Tibial nerve (tissue), 4 donors: ENCODE measurements around the gene PNPLA7. TPM values are rescaled to one million over a fixed set of nuclear protein-coding genes. Genes with fewer than 3 reads are reported as not detected.

Source experiments
- DNase-seq, 2 donors: peaks; one replicate each; pipeline ENCODE4 v3.0.0-alpha.2; 2019; ENCODE audit warnings: low spot score in 2 of 2
- H3K27ac ChIP-seq, 4 donors: fragments of 200-600 bp; sonication (generic) in 3 of 4; one replicate each; pipeline ENCODE4 v1.5.1; 2017 to 2019; ENCODE audit warnings: mild to moderate bottlenecking in 1 of 4
- H3K27me3 ChIP-seq, 2 donors: fragments of 200-600 bp; sonication (generic) in 1 of 2; one replicate each; pipeline versions ENCODE4 v1.5.1 to v1.6.0; 2017 to 2019
- H3K36me3 ChIP-seq, 3 donors: fragments of 200-600 bp; sonication (generic); one replicate each; pipeline ENCODE4 v1.5.1; 2018 to 2019
- H3K4me1 ChIP-seq, 4 donors: fragments of 200-600 bp; sonication (generic) in 3 of 4; one replicate each; pipeline ENCODE4 v1.5.1; 2017 to 2019
- H3K4me3 ChIP-seq, 4 donors: fragments of 200-600 bp; sonication (generic) in 3 of 4; one replicate each; pipeline ENCODE4 v1.5.1; 2017 to 2019; ENCODE audit warnings: mild to moderate bottlenecking in 1 of 4, moderate library complexity in 1 of 4
- H3K9me3 ChIP-seq, 4 donors: fragments of 200-600 bp; sonication (generic) in 3 of 4; one replicate each; pipeline ENCODE4 v1.5.1; 2017 to 2019
- CTCF ChIP-seq, 5 experiments: fragments of 200-600 bp in 3 of 5; fragments of 450-650 bp in 2 of 5; sonication (generic) in 3 of 5; IDR thresholded peaks; one replicate each; pipeline ENCODE4 v1.5.1; 2016 to 2019; ENCODE audit warnings: antibody characterized with exemption in 5 of 5, mild to moderate bottlenecking in 3 of 5, moderate library complexity in 2 of 5
- EP300 ChIP-seq, 2 donors: sonication (generic); formaldehyde crosslinking; IDR thresholded peaks; one replicate each; pipeline ENCODE4 v1.6.1; 2017; ENCODE audit warnings: antibody characterized with exemption in 2 of 2, mild to moderate bottlenecking in 1 of 2
- POLR2A ChIP-seq, 2 donors: fragments of 450-650 bp; IDR thresholded peaks; one replicate each; pipeline ENCODE4 v1.6.1; 2017; ENCODE audit warnings: antibody characterized with exemption in 2 of 2, mild to moderate bottlenecking in 2 of 2, moderate library complexity in 2 of 2
- WGBS, 2 donors: methylation state at CpG; one replicate each; pipeline ENCODE4 v1.1.5; 2018; 5-methylcytosine and 5-hydroxymethylcytosine counted together
- total RNA-seq, 4 donors: library from RNA; depleted of rRNA; stranded (reverse); fragments of >200 nt; gene quantifications; one replicate each; pipeline ENCODE4 v1.1.0, GENCODE V29; 2016

PNPLA7 gene
- total RNA-seq, 4 donors from 2014 or later = 12.0 to 25.2 (median 18.7) TPM

- Histone ChIP-seq H3K27me3 (no peaks in the 10 kb centered on the region), H3K36me3 (peaks cover 0 to 46% (median 0%) of the 10 kb centered on the region in 3 donors), H3K9me3 (no peaks in the 10 kb centered on the region), H3K27ac (no peak overlapping the region), H3K4me1 (no peaks in the 10 kb centered on the region), H3K4me3 (no peak overlapping the region)
- TF ChIP-seq CTCF (IDR thresholded peaks at IDR 0.05) (no peak), POLR2A (IDR thresholded peaks at IDR 0.05) (no peak), EP300 (IDR thresholded peaks at IDR 0.05) (no peak)
- DNase-seq = no peak
- 79 to 91% methylated on average over 8 to 15 of the region's 18 CpGs for WGBS, 2 donors
These were observed 14.7 kb upstream of the PNPLA7 start for GRCh38 chr9:137564817-137565411.

GRCh38 chr9:137564134-137564533 lies 13.9 kb upstream of the PNPLA7 start:
- DNase-seq = no peak
- Histone ChIP-seq H3K27me3 (no peaks in the 10 kb centered on the region), H3K27ac (no peak overlapping the region), H3K36me3 (peaks cover 0 to 51% (median 0%) of the 10 kb centered on the region in 3 donors), H3K4me1 (no peaks in the 10 kb centered on the region), H3K4me3 (no peak overlapping the region), H3K9me3 (no peaks in the 10 kb centered on the region)
- WGBS, 2 donors = 91 to 94% methylated on average over 10 of the region's 10 CpGs
- no peak for TF ChIP-seq CTCF (IDR thresholded peaks at IDR 0.05)
- TF ChIP-seq EP300 (IDR thresholded peaks at IDR 0.05) = no peak
- TF ChIP-seq POLR2A (IDR thresholded peaks at IDR 0.05) = no peak

- peaks cover 0 to 10% (median 0%) of the 10 kb centered on the region in 4 donors for H3K4me1 ChIP-seq
- WGBS, 2 donors = 95 to 97% methylated on average over 4 of the region's 4 CpGs
- H3K36me3 ChIP-seq = peaks cover 0 to 89% (median 7%) of the 10 kb centered on the region in 3 donors
These were observed 7.9 kb upstream of the PNPLA7 start for GRCh38 chr9:137558127-137558526.

GRCh38 chr9:137556069-137556838 lies 6.1 kb upstream of the PNPLA7 start:
- Histone ChIP-seq H3K9me3 (no peaks in the 10 kb centered on the region), H3K27me3 (no peaks in the 10 kb centered on the region), H3K4me1 (peaks cover 0 to 20% (median 3%) of the 10 kb centered on the region in 4 donors), H3K36me3 (peaks cover 0 to 76% (median 7%) of the 10 kb centered on the region in 3 donors), H3K27ac (no peak overlapping the region), H3K4me3 (no peak overlapping the region)
- DNase-seq = no peak
- TF ChIP-seq EP300 (IDR thresholded peaks at IDR 0.05) = no peak
- TF ChIP-seq CTCF (IDR thresholded peaks at IDR 0.05) = no peak
- no peak for TF ChIP-seq POLR2A (IDR thresholded peaks at IDR 0.05)
- 78 to 80% methylated on average over 18 to 24 of the region's 24 CpGs for WGBS, 2 donors

More at GRCh38 chr9:137558127-137558526, 7.9 kb upstream of the PNPLA7 start:
- TF ChIP-seq POLR2A (IDR thresholded peaks at IDR 0.05) (no peak), EP300 (IDR thresholded peaks at IDR 0.05) (no peak), CTCF (IDR thresholded peaks at IDR 0.05) (no peak)
- no peak for DNase-seq
- H3K27me3 ChIP-seq = no peaks in the 10 kb centered on the region
- no peak overlapping the region for H3K27ac ChIP-seq
- no peaks in the 10 kb centered on the region for H3K9me3 ChIP-seq
- no peak overlapping the region for H3K4me3 ChIP-seq

- Histone ChIP-seq H3K27ac (no peak overlapping the region), H3K4me1 (peaks cover 0 to 23% (median 3%) of the 10 kb centered on the region in 4 donors), H3K4me3 (no peak overlapping the region), H3K9me3 (no peaks in the 10 kb centered on the region), H3K27me3 (no peaks in the 10 kb centered on the region), H3K36me3 (peaks cover 0 to 68% (median 7%) of the 10 kb centered on the region in 3 donors)
- no peak for DNase-seq
- TF ChIP-seq EP300 (IDR thresholded peaks at IDR 0.05) = no peak
- TF ChIP-seq CTCF (IDR thresholded peaks at IDR 0.05) = no peak
- no peak for TF ChIP-seq POLR2A (IDR thresholded peaks at IDR 0.05)
- 90 to 93% methylated on average over 10 of the region's 10 CpGs for WGBS, 2 donors
These were observed 5.0 kb upstream of the PNPLA7 start for GRCh38 chr9:137555179-137555578.
